Mucosa of descending colon (tissue), 3 donors: ENCODE results near the gene RNF212. TPM values are rescaled to one million over a fixed set of nuclear protein-coding genes. Genes with fewer than 3 reads are reported as not detected.

Source experiments
- ATAC-seq: fragments of 200-7000 bp; cut with Tn5 transposase; one replicate; pipeline ENCODE4 v1.9.1; 2020; ENCODE audit warnings: mild to moderate bottlenecking, moderate library complexity
- DNase-seq, 3 donors: peaks; one replicate each; pipeline ENCODE4 v3.0.0-alpha.2; 2020
- H3K36me3 ChIP-seq: fragments of 200-600 bp; one replicate; pipeline ENCODE4 v1.8.0; 2021; ENCODE audit warnings: low read depth, mild to moderate bottlenecking
- H3K4me1 ChIP-seq: fragments of 200-600 bp; one replicate; pipeline ENCODE4 v1.8.0; 2021; ENCODE audit warnings: low read depth, mild to moderate bottlenecking
- H3K4me3 ChIP-seq: fragments of 200-600 bp; one replicate; pipeline ENCODE4 v1.8.0; 2021; ENCODE audit warnings: mild to moderate bottlenecking
- H3K9me3 ChIP-seq: fragments of 200-600 bp; one replicate; pipeline ENCODE4 v1.8.0; 2021; ENCODE audit warnings: mild to moderate bottlenecking
- intact Hi-C, 2 donors: fragments of 100-400 bp; cut with DNase I in 1 of 2; cut with micrococcal nuclease in 1 of 2; formaldehyde crosslinking; loops; one replicate each; pipeline versions ENCODE4 v1.11.0 to v1.11.1; 2022; cut with DNase I, micrococcal nuclease
- total RNA-seq, 3 donors: library from RNA; stranded (reverse); fragmentation: NEBNext Ultra II Directional in 2 of 3; extraction: Animal tissue kit (Norgen Biotek cat#: 25700) in 2 of 3; gene quantifications; one replicate each; pipeline versions ENCODE4 v1.2.1 to v1.2.4, GENCODE V29; 2021 to 2023
- TF ChIP-seq, protein P1 (sequence below): fragments of 200-600 bp; IDR thresholded peaks from one replicate; pipeline ENCODE4 v1.8.0; 2022; ENCODE audit warnings: antibody characterized with exemption, mild to moderate bottlenecking
- donor health status: DM: no; HTN: no; CAD: no; lungs with moderate emphysema.
- donor health status: DM: no; HTN: no; CAD: no.
- donor health status: DM: no; HTN: yes; CAD: no.

Gene RNF212
- total RNA-seq, 3 donors from 2014 or later, result 2.3 to 4.9 (median 3.9) TPM

DNA sequence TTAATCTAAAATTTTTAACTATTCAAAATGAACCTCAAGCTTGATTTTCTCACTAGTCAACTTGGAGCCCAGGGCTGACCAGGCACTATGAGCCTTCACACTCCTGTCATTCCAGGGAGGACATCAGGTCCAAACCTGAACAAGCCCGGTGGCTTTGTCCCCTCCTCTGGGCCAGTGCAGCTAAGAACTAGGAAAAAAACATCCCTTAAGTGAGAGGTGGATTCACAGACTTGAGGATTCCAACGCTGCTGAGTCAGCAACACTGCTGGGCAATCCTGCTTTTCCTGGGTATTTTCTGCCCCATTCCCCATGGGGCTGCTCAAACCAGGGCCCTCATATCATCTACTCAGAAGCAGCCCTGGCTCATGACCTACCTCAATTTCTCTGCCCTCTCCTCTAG, 4.0 kb downstream of the RNF212 start:
- Histone ChIP-seq H3K4me3 (no peak overlapping the region), H3K4me1 (peaks cover 4% of the 10 kb centered on the region), H3K9me3 (no peaks in the 10 kb centered on the region), H3K36me3 (no peaks in the 10 kb centered on the region)
- ATAC-seq, result no peak
- no peak for DNase-seq
- TF ChIP-seq, protein P1, sequence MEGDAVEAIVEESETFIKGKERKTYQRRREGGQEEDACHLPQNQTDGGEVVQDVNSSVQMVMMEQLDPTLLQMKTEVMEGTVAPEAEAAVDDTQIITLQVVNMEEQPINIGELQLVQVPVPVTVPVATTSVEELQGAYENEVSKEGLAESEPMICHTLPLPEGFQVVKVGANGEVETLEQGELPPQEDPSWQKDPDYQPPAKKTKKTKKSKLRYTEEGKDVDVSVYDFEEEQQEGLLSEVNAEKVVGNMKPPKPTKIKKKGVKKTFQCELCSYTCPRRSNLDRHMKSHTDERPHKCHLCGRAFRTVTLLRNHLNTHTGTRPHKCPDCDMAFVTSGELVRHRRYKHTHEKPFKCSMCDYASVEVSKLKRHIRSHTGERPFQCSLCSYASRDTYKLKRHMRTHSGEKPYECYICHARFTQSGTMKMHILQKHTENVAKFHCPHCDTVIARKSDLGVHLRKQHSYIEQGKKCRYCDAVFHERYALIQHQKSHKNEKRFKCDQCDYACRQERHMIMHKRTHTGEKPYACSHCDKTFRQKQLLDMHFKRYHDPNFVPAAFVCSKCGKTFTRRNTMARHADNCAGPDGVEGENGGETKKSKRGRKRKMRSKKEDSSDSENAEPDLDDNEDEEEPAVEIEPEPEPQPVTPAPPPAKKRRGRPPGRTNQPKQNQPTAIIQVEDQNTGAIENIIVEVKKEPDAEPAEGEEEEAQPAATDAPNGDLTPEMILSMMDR, result no peak
- intact Hi-C loops, result no loop called here

DNA sequence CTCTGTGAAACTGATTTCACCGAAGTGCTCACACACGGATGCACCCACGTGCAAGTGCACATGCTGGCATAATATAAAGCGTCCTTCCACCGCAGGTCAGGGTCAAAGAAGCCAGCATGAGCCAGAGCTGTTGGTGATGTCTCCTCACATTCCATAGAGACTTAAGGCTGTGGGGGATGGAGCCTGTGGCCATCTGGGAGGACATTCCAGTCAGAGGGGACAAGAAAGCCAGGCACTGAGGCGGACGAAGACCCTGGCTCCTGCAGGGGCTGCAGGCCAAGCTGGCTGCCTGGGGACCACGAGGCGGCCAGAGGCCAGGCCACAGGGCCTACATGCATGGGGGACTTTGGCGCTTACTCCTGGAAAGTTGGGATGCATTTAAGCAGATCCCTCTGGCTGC, 7.7 kb downstream of the RNF212 start:
- no peak for ATAC-seq
- TF ChIP-seq, protein P1, result no peak

DNA sequence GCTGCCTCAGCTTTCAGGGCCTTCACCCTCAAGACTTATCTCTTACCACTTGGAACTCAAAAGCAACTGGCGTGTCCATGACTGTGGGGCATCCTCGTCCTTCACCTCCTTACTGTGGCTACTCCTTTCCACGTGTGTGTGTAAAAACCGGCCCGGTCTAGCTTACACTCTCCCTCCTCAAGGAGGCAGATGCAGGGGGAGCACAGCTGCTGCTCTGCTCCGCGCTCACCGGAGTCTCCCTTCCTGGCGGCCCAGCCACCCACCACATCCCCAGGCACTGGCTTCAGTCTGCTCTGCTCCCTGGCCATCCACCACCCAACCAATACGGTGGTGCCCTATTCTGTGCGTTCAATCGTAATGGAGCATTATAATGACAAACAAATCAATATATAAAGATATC, 8.3 kb downstream of the RNF212 start:
- Histone ChIP-seq H3K4me1 (peaks cover 4% of the 10 kb centered on the region), H3K4me3 (no peak overlapping the region), H3K9me3 (no peaks in the 10 kb centered on the region), H3K36me3 (no peaks in the 10 kb centered on the region)
- ATAC-seq (no peak), DNase-seq (no peak)
- TF ChIP-seq, protein P1, result no peak
- intact Hi-C loops, result no loop called here

More for the DNA sequence above, 7.7 kb downstream of the RNF212 start:
- intact Hi-C loops, result no loop called here
- no peaks in the 10 kb centered on the region for H3K36me3 ChIP-seq
- DNase-seq, result no peak
- no peaks in the 10 kb centered on the region for H3K9me3 ChIP-seq
- H3K4me3 ChIP-seq, result no peak overlapping the region
- peaks cover 4% of the 10 kb centered on the region for H3K4me1 ChIP-seq

DNA sequence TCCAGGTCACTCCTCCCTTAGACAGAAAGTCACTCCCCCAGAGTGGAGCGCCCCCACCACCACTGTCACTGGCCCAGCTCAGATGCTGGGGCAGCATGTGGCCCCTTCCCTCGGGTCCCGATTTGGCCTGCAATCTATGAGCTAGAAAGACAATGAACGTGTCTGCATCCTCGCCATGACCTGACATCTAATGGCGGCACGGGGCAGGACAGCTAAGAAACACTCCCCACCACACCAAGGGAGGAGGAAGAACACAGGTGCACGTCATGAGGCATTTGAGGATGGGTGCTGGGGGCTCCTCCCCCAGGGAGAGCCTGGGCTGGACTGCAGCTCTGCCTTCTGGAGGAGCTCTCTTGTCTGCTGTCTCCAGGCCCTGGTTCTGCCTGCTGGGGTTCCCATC, 8.7 kb downstream of the RNF212 start:
- Histone ChIP-seq H3K9me3 (no peaks in the 10 kb centered on the region), H3K36me3 (no peaks in the 10 kb centered on the region), H3K4me1 (peaks cover 3% of the 10 kb centered on the region), H3K4me3 (no peak overlapping the region)
- TF ChIP-seq, protein P1, result no peak
- intact Hi-C loops, result no loop called here
- no peak for DNase-seq
- ATAC-seq, result no peak

DNA sequence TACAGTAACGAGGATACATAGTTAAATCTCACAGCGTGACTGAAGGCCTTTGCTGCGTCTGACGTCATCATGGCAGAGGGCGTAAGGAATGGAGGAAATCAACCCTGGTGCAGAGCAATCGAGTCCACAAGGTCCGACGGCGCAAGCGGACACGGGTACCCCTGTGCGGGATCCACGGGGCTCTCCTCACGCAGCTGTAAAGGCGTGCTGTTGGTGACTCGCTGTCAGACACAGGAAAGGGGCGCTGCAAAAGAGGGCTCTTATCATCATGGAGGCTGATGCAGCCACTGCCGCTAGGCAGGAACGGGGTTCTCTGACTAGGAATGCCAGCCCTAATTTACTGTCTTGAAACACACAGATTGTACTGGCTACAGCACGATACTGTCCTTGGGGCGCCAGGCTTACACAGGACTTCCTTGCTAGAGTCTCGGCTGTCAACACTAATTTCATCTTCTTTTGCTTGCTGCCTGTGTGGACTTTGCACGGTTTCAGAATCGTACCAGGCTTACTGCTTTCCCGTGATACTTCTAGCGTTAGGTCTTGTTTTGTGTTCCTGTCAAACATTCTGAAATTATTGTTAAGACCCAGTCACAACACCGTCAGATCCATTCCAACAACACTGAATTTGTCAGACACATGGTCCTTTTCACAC, 13.6 kb downstream of the RNF212 start:
- ATAC-seq, result peak; percentile 56
- intact Hi-C loops, result no loop called here
- Histone ChIP-seq H3K4me1 (no peaks in the 10 kb centered on the region), H3K4me3 (no peak overlapping the region), H3K36me3 (no peaks in the 10 kb centered on the region), H3K9me3 (no peaks in the 10 kb centered on the region)
- DNase-seq, result no peak
- TF ChIP-seq, protein P1, result no peak

DNA sequence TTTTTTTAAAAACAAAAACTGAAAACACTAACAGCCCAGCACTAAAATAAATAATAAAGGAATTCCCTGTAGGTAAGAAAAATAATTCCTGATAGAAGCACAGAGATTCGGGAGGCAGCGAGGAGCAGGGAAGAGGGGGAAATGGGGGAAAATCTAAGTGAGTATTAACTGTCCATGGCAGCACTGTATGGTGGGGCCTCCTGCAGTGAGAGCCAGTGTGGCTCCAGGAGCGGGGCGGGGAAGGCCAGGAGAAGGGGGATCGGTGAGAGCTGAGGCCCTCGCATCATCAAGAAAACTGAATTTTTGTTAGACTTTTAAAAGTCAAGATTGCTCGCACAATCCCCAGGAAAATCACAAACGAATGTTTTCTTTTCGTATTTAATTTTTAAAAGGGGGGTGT, 14.1 kb downstream of the RNF212 start:
- ATAC-seq (no peak), DNase-seq (no peak)
- no peaks in the 10 kb centered on the region for H3K36me3 ChIP-seq
- H3K9me3 ChIP-seq, result no peaks in the 10 kb centered on the region
- H3K4me3 ChIP-seq, result no peak overlapping the region
- H3K4me1 ChIP-seq, result no peaks in the 10 kb centered on the region
- intact Hi-C loops, result no loop called here
- TF ChIP-seq, protein P1, result no peak
